Panc1 (cell line): ENCODE measurements around the gene EPHB6. TPM values are rescaled to one million over a fixed set of nuclear protein-coding genes. Genes with fewer than 3 reads are reported as not detected.

Experiments used
- ATAC-seq: fragments of 200-7000 bp; cut with Tn5 transposase; 2 replicates; pipeline ENCODE4 v1.9.1; 2020; ENCODE audit warnings: mild to moderate bottlenecking, moderate library complexity
- BruUV-seq: library from RNA; stranded (reverse); fragments of 400-500 nt; replicated peaks from 2 replicates; lab custom pipeline; 2021; lab: Mats Ljungman, UMichigan
- CTCF ChIA-PET: fragments of 300-600 bp; sonication (Branson Sonifier 250); formaldehyde crosslinking; loops from one replicate; lab custom pipeline; 2022; ENCODE audit warnings: antibody characterized with exemption; lab: Charles Lee
- POLR2A ChIA-PET: fragments of 300-600 bp; sonication (Branson Sonifier 250); formaldehyde crosslinking; loops from one replicate; lab custom pipeline; 2022; ENCODE audit warnings: antibody characterized with exemption; lab: Charles Lee
- DNase-seq: peaks from one replicate; pipeline ENCODE4 v3.0.0-alpha.2; 2010; ENCODE audit warnings: low read depth, low spot score
- H3K27ac ChIP-seq: 2 replicates; pipeline ENCODE4 v1.5.1; 2011; ENCODE audit warnings: mild to moderate bottlenecking, low read length, inconsistent platforms
- H3K27me3 ChIP-seq: fragments of 200-500 bp; sonication (Bioruptor generic); 2 replicates; pipeline ENCODE4 v1.6.0; 2014; ENCODE audit warnings: low read length, inconsistent platforms; ENCODE audit not compliant: control insufficient read depth, insufficient read depth
- H3K36me3 ChIP-seq: fragments of 200-500 bp; sonication (Bioruptor generic); 2 replicates; pipeline ENCODE4 v1.5.1; 2014; ENCODE audit warnings: inconsistent platforms, mild to moderate bottlenecking, low read length, moderate library complexity; ENCODE audit not compliant: control insufficient read depth, insufficient read depth
- H3K4me1 ChIP-seq: 2 replicates; pipeline ENCODE4 v1.5.1; 2011; ENCODE audit warnings: inconsistent platforms, mild to moderate bottlenecking, low read length, moderate library complexity; ENCODE audit not compliant: control insufficient read depth, insufficient read depth
- H3K4me3 ChIP-seq, 2 experiments: 2 replicates each; pipeline ENCODE4 v1.5.1; 2011 to 2012; ENCODE audit warnings: low read depth in 2 of 2, low read length in 2 of 2, mild to moderate bottlenecking in 2 of 2, inconsistent platforms in 1 of 2, moderate library complexity in 1 of 2
- H3K9me3 ChIP-seq: fragments of 200-500 bp; sonication (Bioruptor generic); 2 replicates; pipeline ENCODE4 v1.5.1; 2014; ENCODE audit warnings: low read depth, mild to moderate bottlenecking, inconsistent platforms, low read length, moderate library complexity; ENCODE audit not compliant: control insufficient read depth, insufficient read depth
- CTCF ChIP-seq: fragments of 450-650 bp; IDR thresholded peaks from 2 replicates; pipeline ENCODE4 v1.5.1; 2017; ENCODE audit warnings: mild to moderate bottlenecking
- POLR2AphosphoS5 ChIP-seq: IDR thresholded peaks from 2 replicates; pipeline ENCODE4 v1.6.1; 2012; ENCODE audit warnings: mild to moderate bottlenecking, low read depth, low read length, moderate library complexity
- REST ChIP-seq, 2 experiments: IDR thresholded peaks; 2 replicates each; pipeline ENCODE4 v1.6.1; 2011 to 2012; ENCODE audit warnings: low read depth in 2 of 2, control low read depth in 1 of 2, low read length in 1 of 2, mild to moderate bottlenecking in 1 of 2, moderate library complexity in 1 of 2; ENCODE audit not compliant: insufficient read depth in 1 of 2
- SIN3A ChIP-seq: IDR thresholded peaks from 2 replicates; pipeline ENCODE4 v1.6.1; 2012; ENCODE audit warnings: low read depth, mild to moderate bottlenecking, low read length, moderate library complexity, borderline replicate concordance; ENCODE audit not compliant: insufficient read depth
- TCF7L2 ChIP-seq: IDR thresholded peaks from 2 replicates; pipeline ENCODE4 v1.6.1; 2011; ENCODE audit warnings: mild to moderate bottlenecking, low read depth, low read length, inconsistent platforms
- in situ Hi-C: cut with HindIII; loops from 2 replicates; pipeline ENCODE4 v1.10.0; 2016; ENCODE audit warnings: low sequenced_read_pairs, low pct_unique_long_range_greater_than_20kb
- intact Hi-C: fragments of 100-400 bp; cut with micrococcal nuclease; formaldehyde crosslinking; loops from one replicate; pipeline ENCODE4 v1.10.0; 2022; ENCODE audit not compliant: unreplicated experiment
- total RNA-seq: library from RNA; stranded (reverse); gene quantifications from one replicate; pipeline ENCODE4 v1.2.1, GENCODE V29; 2021; ENCODE audit not compliant: unreplicated experiment

EPHB6 gene
- total RNA-seq, 1 experiment from 2014 or later, result 0.54 TPM

- no peaks in the 10 kb centered on the region for H3K4me1 ChIP-seq
- intact Hi-C loops, result no loop called here
- DNase-seq, result no peak
- POLR2A ChIA-PET, result no interaction called here
- peaks cover 13% of the 10 kb centered on the region for H3K27me3 ChIP-seq
- CTCF ChIA-PET, result no interaction called here
- no peaks in the 10 kb centered on the region for H3K36me3 ChIP-seq
- H3K9me3 ChIP-seq, result no peaks in the 10 kb centered on the region
- H3K4me3 ChIP-seq, result no peak overlapping the region
- H3K27ac ChIP-seq, result no peak overlapping the region
- no TSS peak for BruUV-seq
- ATAC-seq, result no peak
- TF ChIP-seq CTCF (no peak), REST (IDR thresholded peaks at IDR 0.05; ENCODE audit: insufficient read depth in 1 of 2, low read depth in 2 of 2, low read length in 1 of 2) (no peak), TCF7L2 (no peak), POLR2AphosphoS5 (no peak), SIN3A (no peak)
- in situ Hi-C loops, result no loop called here
These were observed 27.4 kb downstream of the EPHB6 start for GRCh38 chr7:142882338-142882678.

DNA sequence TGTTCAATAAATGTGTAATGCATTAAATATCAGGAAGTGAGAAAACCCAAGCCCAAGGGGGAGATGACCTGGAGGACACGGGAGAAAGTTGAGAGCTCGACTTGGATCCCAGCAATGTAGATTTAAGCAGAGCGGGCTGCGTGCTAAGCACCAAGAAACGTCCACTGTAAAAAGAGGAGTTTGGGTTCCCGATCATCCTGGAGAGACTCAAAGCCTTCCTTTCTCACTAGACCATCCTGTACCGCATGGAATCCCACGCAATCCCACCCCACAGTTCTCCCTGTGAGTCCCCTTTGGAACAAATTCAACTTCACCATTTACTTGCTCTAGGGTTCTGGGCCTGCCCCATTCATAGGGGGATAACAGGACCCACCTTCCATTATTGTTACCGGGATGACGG is 28.3 kb downstream of the EPHB6 start:
- no peaks in the 10 kb centered on the region for H3K4me1 ChIP-seq
- DNase-seq (no peak), ATAC-seq (no peak)
- no peaks in the 10 kb centered on the region for H3K9me3 ChIP-seq
- no TSS peak for BruUV-seq
- intact Hi-C loops, result no loop called here
- ChIA-PET CTCF (no interaction called here), POLR2A (no interaction called here)
- H3K27ac ChIP-seq, result no peak overlapping the region
- in situ Hi-C loops, result no loop called here
- TF ChIP-seq SIN3A (no peak), CTCF (no peak), TCF7L2 (no peak), REST (IDR thresholded peaks at IDR 0.05; ENCODE audit: insufficient read depth in 1 of 2, low read depth in 2 of 2, low read length in 1 of 2) (no peak), POLR2AphosphoS5 (no peak)
- H3K36me3 ChIP-seq, result no peaks in the 10 kb centered on the region
- H3K4me3 ChIP-seq, result no peak overlapping the region
- peaks cover 13% of the 10 kb centered on the region for H3K27me3 ChIP-seq
